ENCODE measurements around the gene MAST3. TPM values are rescaled to one million over a fixed set of nuclear protein-coding genes. Genes with fewer than 3 reads are reported as not detected.

Gene MAST3
- polyA plus RNA-seq, 3 donors: 6.8 to 34.0 (median 12.4) TPM

DNA sequence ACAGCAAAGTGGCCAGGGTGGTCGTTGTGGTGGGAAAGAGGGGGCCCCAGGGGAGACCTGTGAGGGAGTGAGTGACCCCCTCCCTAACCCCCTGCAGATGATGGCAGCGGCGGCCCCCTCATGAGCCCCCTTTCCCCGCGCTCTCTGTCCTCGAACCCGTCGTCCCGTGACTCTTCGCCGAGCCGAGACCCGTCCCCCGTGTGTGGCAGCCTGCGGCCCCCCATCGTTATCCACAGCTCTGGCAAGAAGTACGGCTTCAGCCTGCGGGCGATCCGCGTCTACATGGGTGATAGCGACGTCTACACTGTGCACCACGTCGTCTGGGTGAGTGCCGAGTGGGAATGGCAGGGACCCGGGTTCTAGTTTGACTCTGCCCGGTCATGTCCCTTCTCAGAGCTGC, 47.3 kb downstream of the MAST3 start:
- H3K4me1 Mint-ChIP-seq: no peaks in the 10 kb centered on the region
- H3K27me3 Mint-ChIP-seq (ENCODE audit: low read depth in 3 of 3): peaks cover 0 to 5% (median 1%) of the 10 kb centered on the region in 3 donors
- no peak overlapping the region for H3K4me2 ChIP-seq (replicated peaks; ENCODE audit: extremely low read depth, low read length, poor library complexity, severe bottlenecking)
- H3K9me3 ChIP-seq (replicated peaks in 1 of 2; ENCODE audit: control insufficient read depth in 1 of 2, insufficient read depth in 1 of 2, low read length in 2 of 2): no peaks in the 10 kb centered on the region
- H3K9ac ChIP-seq (ENCODE audit: insufficient read depth, low read length, poor library complexity, severe bottlenecking): no peak overlapping the region
- H3K27ac Mint-ChIP-seq: no peak overlapping the region
- H3K27me3 ChIP-seq (ENCODE audit: control insufficient read depth in 2 of 2, insufficient read depth in 2 of 2, low read length in 2 of 2): no peaks in the 10 kb centered on the region
- H3K79me2 ChIP-seq (ENCODE audit: insufficient read depth, low read length): no peaks in the 10 kb centered on the region
- over 99% methylated on average over 22 of the region's 28 CpGs for WGBS (ENCODE audit: insufficient coverage)
- H4K20me1 ChIP-seq (ENCODE audit: insufficient read depth, low read length): peaks cover 37% of the 10 kb centered on the region
- H3K4me3 Mint-ChIP-seq: no peak overlapping the region
- H3K4me3 ChIP-seq (replicated peaks in 1 of 3; ENCODE audit: low read depth in 2 of 3, low read length in 3 of 3): no peak overlapping the region
- no peak overlapping the region for H3K27ac ChIP-seq (ENCODE audit: low read depth in 1 of 2, low read length in 2 of 2)
- DNase-seq: no peak
- no peak overlapping the region for H2AFZ ChIP-seq (ENCODE audit: insufficient read depth, low read depth, low read length, poor library complexity, severe bottlenecking)
- H3K4me1 ChIP-seq (ENCODE audit: control insufficient read depth in 1 of 2, insufficient read depth in 2 of 2, low read length in 2 of 2): no peaks in the 10 kb centered on the region
- intact Hi-C loops (cut with micrococcal nuclease): no loop called here
- peaks cover 0 to 4% (median 0%) of the 10 kb centered on the region in 7 donors for H3K9me3 Mint-ChIP-seq
- peaks cover 79 to 98% of the 10 kb centered on the region in 2 donors for H3K36me3 Mint-ChIP-seq
- TF ChIP-seq, protein P1, sequence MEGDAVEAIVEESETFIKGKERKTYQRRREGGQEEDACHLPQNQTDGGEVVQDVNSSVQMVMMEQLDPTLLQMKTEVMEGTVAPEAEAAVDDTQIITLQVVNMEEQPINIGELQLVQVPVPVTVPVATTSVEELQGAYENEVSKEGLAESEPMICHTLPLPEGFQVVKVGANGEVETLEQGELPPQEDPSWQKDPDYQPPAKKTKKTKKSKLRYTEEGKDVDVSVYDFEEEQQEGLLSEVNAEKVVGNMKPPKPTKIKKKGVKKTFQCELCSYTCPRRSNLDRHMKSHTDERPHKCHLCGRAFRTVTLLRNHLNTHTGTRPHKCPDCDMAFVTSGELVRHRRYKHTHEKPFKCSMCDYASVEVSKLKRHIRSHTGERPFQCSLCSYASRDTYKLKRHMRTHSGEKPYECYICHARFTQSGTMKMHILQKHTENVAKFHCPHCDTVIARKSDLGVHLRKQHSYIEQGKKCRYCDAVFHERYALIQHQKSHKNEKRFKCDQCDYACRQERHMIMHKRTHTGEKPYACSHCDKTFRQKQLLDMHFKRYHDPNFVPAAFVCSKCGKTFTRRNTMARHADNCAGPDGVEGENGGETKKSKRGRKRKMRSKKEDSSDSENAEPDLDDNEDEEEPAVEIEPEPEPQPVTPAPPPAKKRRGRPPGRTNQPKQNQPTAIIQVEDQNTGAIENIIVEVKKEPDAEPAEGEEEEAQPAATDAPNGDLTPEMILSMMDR (IDR thresholded peaks at IDR 0.05): no peak
- peaks cover 87 to 98% of the 10 kb centered on the region in 2 donors for H3K36me3 ChIP-seq (replicated peaks in 1 of 2; ENCODE audit: control insufficient read depth in 1 of 2, insufficient read depth in 2 of 2, low read length in 2 of 2)

DNA sequence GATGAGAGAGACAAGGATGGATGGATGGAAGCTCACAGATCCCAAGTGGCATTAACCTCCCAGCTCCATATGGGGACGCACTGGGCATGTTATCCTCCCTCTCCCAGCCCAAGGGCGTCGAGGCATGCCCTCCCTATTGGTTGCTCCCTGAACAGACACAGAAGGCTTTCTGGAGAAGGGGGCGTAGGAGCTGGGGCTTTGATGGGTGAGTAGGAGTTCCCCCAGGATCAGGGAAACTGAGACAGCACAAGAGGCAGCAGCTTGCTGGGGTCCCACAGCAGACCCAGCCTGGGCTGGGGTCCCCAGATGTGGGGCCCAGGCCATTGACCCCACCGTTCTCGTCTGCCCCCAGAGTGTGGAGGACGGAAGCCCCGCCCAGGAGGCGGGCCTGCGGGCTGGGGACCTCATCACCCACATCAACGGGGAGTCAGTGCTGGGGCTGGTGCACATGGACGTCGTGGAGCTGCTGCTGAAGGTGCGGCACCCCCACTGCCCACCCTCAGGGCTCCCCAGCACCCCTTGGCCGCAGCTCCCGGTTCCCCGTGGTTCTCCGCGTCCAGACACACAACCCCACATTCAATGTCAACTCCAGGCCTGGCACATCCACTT, 47.9 kb downstream of the MAST3 start:
- no peak overlapping the region for H3K4me3 ChIP-seq (replicated peaks in 1 of 3; ENCODE audit: low read depth in 2 of 3, low read length in 3 of 3)
- peaks cover 0 to 5% (median 1%) of the 10 kb centered on the region in 3 donors for H3K27me3 Mint-ChIP-seq (ENCODE audit: low read depth in 3 of 3)
- no peak overlapping the region for H3K4me3 Mint-ChIP-seq
- H3K27me3 ChIP-seq (ENCODE audit: control insufficient read depth in 2 of 2, insufficient read depth in 2 of 2, low read length in 2 of 2): no peaks in the 10 kb centered on the region
- H2AFZ ChIP-seq (ENCODE audit: insufficient read depth, low read depth, low read length, poor library complexity, severe bottlenecking): no peak overlapping the region
- TF ChIP-seq, protein P1 (IDR thresholded peaks at IDR 0.05): no peak
- peaks cover 0 to 4% (median 0%) of the 10 kb centered on the region in 7 donors for H3K9me3 Mint-ChIP-seq
- no peak overlapping the region for H3K4me2 ChIP-seq (replicated peaks; ENCODE audit: extremely low read depth, low read length, poor library complexity, severe bottlenecking)
- no peak overlapping the region for H3K9ac ChIP-seq (ENCODE audit: insufficient read depth, low read length, poor library complexity, severe bottlenecking)
- peaks cover 74 to 98% of the 10 kb centered on the region in 2 donors for H3K36me3 Mint-ChIP-seq
- no peak overlapping the region for H3K27ac ChIP-seq (ENCODE audit: low read depth in 1 of 2, low read length in 2 of 2)
- peaks cover 87 to 98% of the 10 kb centered on the region in 2 donors for H3K36me3 ChIP-seq (replicated peaks in 1 of 2; ENCODE audit: control insufficient read depth in 1 of 2, insufficient read depth in 2 of 2, low read length in 2 of 2)
- DNase-seq: no peak
- H3K4me1 ChIP-seq (ENCODE audit: control insufficient read depth in 1 of 2, insufficient read depth in 2 of 2, low read length in 2 of 2): no peaks in the 10 kb centered on the region
- peaks cover 37% of the 10 kb centered on the region for H4K20me1 ChIP-seq (ENCODE audit: insufficient read depth, low read length)
- no peaks in the 10 kb centered on the region for H3K79me2 ChIP-seq (ENCODE audit: insufficient read depth, low read length)
- no peaks in the 10 kb centered on the region for H3K9me3 ChIP-seq (replicated peaks in 1 of 2; ENCODE audit: control insufficient read depth in 1 of 2, insufficient read depth in 1 of 2, low read length in 2 of 2)
- intact Hi-C loops (cut with micrococcal nuclease): no loop called here
- 98% methylated on average over 15 of the region's 19 CpGs for WGBS (ENCODE audit: insufficient coverage)
- H3K4me1 Mint-ChIP-seq: no peaks in the 10 kb centered on the region
- no peak overlapping the region for H3K27ac Mint-ChIP-seq

All from CD14-positive monocyte (primary cell).